Naive B cell (primary cell): ENCODE data around the gene VAV3. TPM values are rescaled to one million over a fixed set of nuclear protein-coding genes. Genes with fewer than 3 reads are reported as not detected.

Experiments
- polyA plus RNA-seq, 6 donors: library from polyadenylated mRNA; unstranded; fragments of 300-500 nt; fragmentation: Illumina TruSeq; gene quantifications; one replicate each; pipeline ENCODE4 v1.2.3, GENCODE V29; 2021; ENCODE audit warnings: low read depth in 6 of 6

The VAV3 gene
- polyA plus RNA-seq, 6 donors from 2014 or later = 24.8 to 45.9 (median 33.6) TPM

Other genes starting within 250 kb of the VAV3 start
- 10 to 100 TPM; 21.5 to 25.9 (median 24.0) TPM for gene SLC25A24, start 235.2 kb upstream of the VAV3 start, polyA plus RNA-seq